K562 (cell line): ENCODE data around the gene USP48. TPM values are rescaled to one million over a fixed set of nuclear protein-coding genes. Genes with fewer than 3 reads are reported as not detected.

Source experiments
- ATAC-seq: fragments of 200-7000 bp; cut with Tn5 transposase; 3 replicates; pipeline ENCODE4 v1.9.1; 2020; ENCODE audit warnings: moderate library complexity
- BruUV-seq: library from RNA; stranded (reverse); fragments of 400-500 nt; replicated peaks from 2 replicates; lab custom pipeline; 2021; lab: Mats Ljungman, UMichigan
- CTCF ChIA-PET: fragments of 300-600 bp; formaldehyde crosslinking; extraction: SDS; loops from one replicate; lab custom pipeline; 2021; ENCODE audit warnings: low intra/inter-chr PET ratio; lab: Yijun Ruan, JAX
- POLR2A ChIA-PET: fragments of 300-600, 350-650 bp; sonication (Branson Sonifier 250); formaldehyde crosslinking; extraction: SDS; loops from one replicate; lab custom pipeline; 2021; ENCODE audit warnings: antibody characterized with exemption, inconsistent platforms; lab: Yijun Ruan, JAX
- DNase-seq, 4 experiments: peaks; one replicate each; pipeline versions ENCODE4 v3.0.0 to v3.0.0-alpha.2; 2011 to 2018; ENCODE audit warnings: low spot score in 3 of 4, mixed read lengths in 3 of 4; ENCODE audit errors: extremely low read depth in 1 of 4
- FAIRE-seq: peaks from 2 replicates; lab custom pipeline; 2011; peaks lifted over from hg19 to GRCh38; lab: Jason Lieb, UNC
- H2AFZ ChIP-seq: 2 replicates; pipeline ENCODE4 v1.6.0; 2011; ENCODE audit warnings: low read depth, low read length, control low read depth, inconsistent platforms
- H3K27ac ChIP-seq: fragments of 200-600 bp; 3 replicates; pipeline ENCODE4 v1.8.0; 2011; ENCODE audit warnings: low read depth, mild to moderate bottlenecking, control low read depth, inconsistent platforms, low read length, moderate library complexity, mixed read lengths; ENCODE audit errors: extremely low read depth
- H3K27me3 ChIP-seq, 2 experiments: fragments of 300-600 bp in 1 of 2; 2 replicates in 1 of 2; 3 replicates in 1 of 2; pipeline versions ENCODE4 v1.6.0 to v1.8.0; 2011; ENCODE audit warnings: inconsistent platforms in 2 of 2, low read length in 2 of 2, mild to moderate bottlenecking in 1 of 2, mixed read lengths in 1 of 2, moderate library complexity in 1 of 2; ENCODE audit not compliant: control insufficient read depth in 2 of 2, insufficient read depth in 2 of 2
- H3K36me3 ChIP-seq: fragments of 300-600 bp; 3 replicates; pipeline ENCODE4 v1.8.0; 2011; ENCODE audit warnings: mild to moderate bottlenecking, low read length, inconsistent platforms; ENCODE audit not compliant: control insufficient read depth, insufficient read depth
- H3K4me1 ChIP-seq, 2 experiments: fragments of 200-600 bp in 1 of 2; replicated peaks in 1 of 2; 2 replicates in 1 of 2; 3 replicates in 1 of 2; pipeline versions ENCODE4 v1.5.1 to v1.8.0; 2011; ENCODE audit warnings: inconsistent platforms in 2 of 2, low read length in 2 of 2, mild to moderate bottlenecking in 1 of 2, mixed read lengths in 1 of 2, moderate library complexity in 1 of 2; ENCODE audit not compliant: control insufficient read depth in 2 of 2, insufficient read depth in 2 of 2
- H3K4me2 ChIP-seq: 2 replicates; pipeline ENCODE4 v1.6.1; 2011; ENCODE audit warnings: low read length, control low read depth, inconsistent platforms, mixed read lengths; ENCODE audit not compliant: insufficient read depth
- H3K4me3 ChIP-seq: fragments of 200-600 bp; sonication (generic), shearing (Covaris generic); 2 replicates; pipeline ENCODE4 v1.5.1; 2016; ENCODE audit warnings: control low read depth, inconsistent platforms
- H3K79me2 ChIP-seq: fragments of 200-600 bp; 3 replicates; pipeline ENCODE4 v1.8.0; 2011; ENCODE audit warnings: low read length, inconsistent platforms; ENCODE audit not compliant: control insufficient read depth, insufficient read depth
- H3K9ac ChIP-seq, 2 experiments: 2 replicates each; pipeline versions ENCODE4 v1.6.0 to v1.6.1; 2011; ENCODE audit warnings: low read depth in 2 of 2, low read length in 2 of 2, control low read depth in 1 of 2, inconsistent platforms in 1 of 2, mild to moderate bottlenecking in 1 of 2, mixed read lengths in 1 of 2; ENCODE audit not compliant: insufficient read depth in 1 of 2
- H3K9me1 ChIP-seq: one replicate; pipeline ENCODE4 v1.6.0; 2011; ENCODE audit warnings: inconsistent platforms, mild to moderate bottlenecking, low read length, moderate library complexity; ENCODE audit not compliant: control insufficient read depth, insufficient read depth
- H3K9me3 ChIP-seq: replicated peaks from 2 replicates; pipeline ENCODE4 v1.5.1; 2011; ENCODE audit warnings: low read depth, low read length, inconsistent platforms; ENCODE audit not compliant: control insufficient read depth, insufficient read depth
- H4K20me1 ChIP-seq: replicated peaks from 2 replicates; pipeline ENCODE4 v1.6.1; 2011; ENCODE audit warnings: low read length, inconsistent platforms, mixed read lengths; ENCODE audit not compliant: control insufficient read depth, insufficient read depth
- CREB1 ChIP-seq, 2 experiments: sonication (generic) in 1 of 2; formaldehyde crosslinking in 1 of 2; IDR thresholded peaks; 2 replicates each; pipeline versions ENCODE4 v1.6.1 to v1.8.0; 2012 to 2022; ENCODE audit warnings: inconsistent platforms in 1 of 2, mild to moderate bottlenecking in 1 of 2, missing genetic modification reagents in 1 of 2, moderate library complexity in 1 of 2
- JUND ChIP-seq, 2 experiments: IDR thresholded peaks; 2 replicates in 1 of 2; 3 replicates in 1 of 2; pipeline ENCODE4 v1.6.1; 2011; ENCODE audit warnings: borderline replicate concordance in 2 of 2, low read depth in 2 of 2, low read length in 2 of 2, improper control_type of control experiment in 1 of 2, missing biosample characterization in 1 of 2, missing genetic modification characterization in 1 of 2, missing genetic modification reagents in 1 of 2
- POLR2H ChIP-seq: IDR thresholded peaks from 2 replicates; pipeline ENCODE4 v1.6.1; 2016; ENCODE audit warnings: missing genetic modification characterization, low read depth, mild to moderate bottlenecking, control low read depth, missing compliant biosample characterization, moderate library complexity
- SPI1 ChIP-seq: IDR thresholded peaks from 2 replicates; pipeline ENCODE4 v1.6.1; 2011; ENCODE audit warnings: low read depth, low read length, control low read depth, borderline replicate concordance
- WGBS: fragments of 100-300 bp; shearing (Covaris generic); methylation state at CpG from one replicate; pipeline ENCODE4 v1.1.6; 2016; ENCODE audit warnings: low coverage, mixed read lengths; ENCODE audit not compliant: insufficient coverage; ENCODE audit errors: missing lambda C conversion rate; 5-methylcytosine and 5-hydroxymethylcytosine counted together
- in situ Hi-C: fragments of 300-500 bp; cut with MboI; formaldehyde crosslinking; loops from 4 replicates; pipeline ENCODE4 v1.15.0; 2018; ENCODE audit warnings: inconsistent platforms, mixed read lengths
- intact Hi-C: fragments of 100-400 bp; cut with micrococcal nuclease; formaldehyde crosslinking; loops from 2 replicates; pipeline ENCODE4 v1.14.2; 2022
- polyA plus RNA-seq, 8 experiments: library from polyadenylated mRNA; depleted of rRNA in 4 of 8; stranded (reverse) in 5 of 8; unstranded in 3 of 8; fragments of >200 nt; fragmentation: Nextera tagmentation in 2 of 8; fragmentation: Illumina TruSeq in 1 of 8; extraction: Ambion mirVana in 2 of 8; extraction: Trizol in 1 of 8; gene quantifications; 2 replicates each; pipeline versions ENCODE4 v1.2.1 to v1.2.3, GENCODE V29; 2011 to 2014; ENCODE audit warnings: inconsistent platforms in 1 of 8, missing spikeins in 1 of 8
- total RNA-seq, 7 experiments: library from RNA; depleted of rRNA in 6 of 7; stranded (reverse); fragments of >200 nt in 6 of 7; fragmentation: Illumina TruSeq in 2 of 7; extraction: Trizol in 2 of 7; gene quantifications; 2 replicates each; pipeline versions ENCODE4 v1.2.1 to v1.2.3, GENCODE V29; 2011 to 2021; ENCODE audit warnings: low replicate concordance in 1 of 7
- TF ChIP-seq, protein P1 (sequence below): fragments of 450-650 bp; IDR thresholded peaks from 2 replicates; pipeline ENCODE4 v1.6.1; 2017; ENCODE audit warnings: antibody characterized with exemption, mild to moderate bottlenecking
- TF ChIP-seq, protein P2 (sequence below): fragments of 200-800 bp; sonication (Bioruptor generic); IDR thresholded peaks from 2 replicates; pipeline ENCODE4 v1.6.1; 2016; ENCODE audit warnings: missing genetic modification characterization, missing compliant biosample characterization
- TF ChIP-seq, protein P3 (sequence below): sonication (generic); formaldehyde crosslinking; IDR thresholded peaks from 2 replicates; pipeline ENCODE4 v1.8.1; 2023; ENCODE audit warnings: mild to moderate bottlenecking, missing genetic modification reagents, moderate library complexity

Gene USP48
- total and polyA plus RNA-seq, 9 of the 15 experiments (the other 6 are each of a cell fraction or from before 2014, with no cell fraction given) = 23.3 to 123 (median 106) TPM

DNA sequence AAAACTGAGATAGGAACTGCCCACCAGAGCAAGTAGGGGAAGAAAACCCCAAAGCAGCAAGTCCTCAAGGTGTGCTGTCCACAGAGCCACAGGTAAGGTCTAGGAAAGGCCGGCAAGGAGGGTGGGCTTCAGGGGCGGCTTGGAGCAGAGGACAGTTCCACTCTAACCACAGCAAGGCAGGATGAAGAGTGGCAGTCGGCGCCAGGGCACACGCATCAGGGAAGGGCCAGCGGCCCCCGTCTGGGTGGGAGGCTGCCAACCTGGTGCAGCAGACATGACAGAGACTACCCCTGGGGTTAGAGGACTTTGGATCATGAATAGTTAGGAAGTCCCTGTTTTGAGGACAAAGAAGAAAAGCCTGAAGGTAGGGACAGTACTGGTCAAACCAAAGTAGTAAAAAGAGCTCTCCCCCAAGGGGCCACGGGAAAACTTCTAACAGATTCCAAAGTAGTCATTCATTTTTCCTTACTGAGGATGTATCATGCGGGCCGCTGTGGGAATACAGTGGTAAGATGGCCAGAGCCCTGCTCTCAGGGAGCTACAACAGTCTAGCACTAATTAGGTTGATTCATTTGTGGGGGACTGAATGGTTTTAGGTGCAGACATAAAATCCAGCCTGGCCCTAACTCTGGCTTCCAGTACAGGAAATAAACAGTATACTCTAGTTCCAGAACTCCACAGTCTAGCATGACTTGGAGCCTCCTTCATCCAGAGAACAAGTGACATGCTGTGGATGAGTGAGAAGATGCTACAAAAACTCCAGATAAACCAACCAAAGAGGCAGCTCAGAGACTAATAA lies 110.3 kb downstream of the USP48 start:
- H3K79me2 ChIP-seq = peaks cover 12% of the 10 kb centered on the region
- H3K4me3 ChIP-seq = no peak overlapping the region
- H3K9me3 ChIP-seq = no peaks in the 10 kb centered on the region
- WGBS = 85% methylated on average over 9 of the region's 10 CpGs
- no peak overlapping the region for H3K4me2 ChIP-seq
- peak in 1 of 4 experiments; percentile 9 for DNase-seq
- ATAC-seq = no peak
- no peaks in the 10 kb centered on the region; the same call in 1 of the 2 replicates for H4K20me1 ChIP-seq
- intact Hi-C loops (loop anchor here (2.0 to 5.0 kb wide), 2 partner anchors 14 to 110 kb away; partner anchors contain the start of gene USP48), in situ Hi-C loops (loop anchor here (25.0 kb wide), 1 partner anchor 160 kb away; the partner anchor contains the start of gene ALPL)
- no peaks in the 10 kb centered on the region for H3K9me1 ChIP-seq
- no peak for FAIRE-seq
- no TSS peak for BruUV-seq
- peaks cover 54 to 65% of the 10 kb centered on the region in 2 experiments for H3K4me1 ChIP-seq
- peaks cover 14% of the 10 kb centered on the region; the same call in 2 of the 3 replicates for H3K36me3 ChIP-seq
- H2AFZ ChIP-seq = 0 out of 2 replicates have a peak overlapping the region, but pooled peaks have one; percentile 5
- H3K27me3 ChIP-seq = no peaks in the 10 kb centered on the region
- CTCF ChIA-PET = no interaction called here
- POLR2A ChIA-PET = interaction anchor here (0.6 to 2.9 kb wide), 9 partner anchors 8 to 529 kb away, joined by 3 to 13 read pairs (median 4); no protein-coding TSS in a partner anchor
- peak overlapping the region; percentile 19 to 73; a peak in 3 of 4 replicates for H3K9ac ChIP-seq
- H3K27ac ChIP-seq = peak overlapping the region; percentile 44; the same call in 2 of the 3 replicates
- no peak for TF ChIP-seq POLR2H
- no peak for TF ChIP-seq JUND (IDR thresholded peaks at IDR 0.05; ENCODE audit: borderline replicate concordance, low read depth, low read length)
- TF ChIP-seq JUND (tag; IDR thresholded peaks at IDR 0.05; ENCODE audit: borderline replicate concordance, low read depth, low read length) = 0 out of 3 replicates have a peak, but pooled peaks have one; percentile 4
- TF ChIP-seq, protein P1, sequence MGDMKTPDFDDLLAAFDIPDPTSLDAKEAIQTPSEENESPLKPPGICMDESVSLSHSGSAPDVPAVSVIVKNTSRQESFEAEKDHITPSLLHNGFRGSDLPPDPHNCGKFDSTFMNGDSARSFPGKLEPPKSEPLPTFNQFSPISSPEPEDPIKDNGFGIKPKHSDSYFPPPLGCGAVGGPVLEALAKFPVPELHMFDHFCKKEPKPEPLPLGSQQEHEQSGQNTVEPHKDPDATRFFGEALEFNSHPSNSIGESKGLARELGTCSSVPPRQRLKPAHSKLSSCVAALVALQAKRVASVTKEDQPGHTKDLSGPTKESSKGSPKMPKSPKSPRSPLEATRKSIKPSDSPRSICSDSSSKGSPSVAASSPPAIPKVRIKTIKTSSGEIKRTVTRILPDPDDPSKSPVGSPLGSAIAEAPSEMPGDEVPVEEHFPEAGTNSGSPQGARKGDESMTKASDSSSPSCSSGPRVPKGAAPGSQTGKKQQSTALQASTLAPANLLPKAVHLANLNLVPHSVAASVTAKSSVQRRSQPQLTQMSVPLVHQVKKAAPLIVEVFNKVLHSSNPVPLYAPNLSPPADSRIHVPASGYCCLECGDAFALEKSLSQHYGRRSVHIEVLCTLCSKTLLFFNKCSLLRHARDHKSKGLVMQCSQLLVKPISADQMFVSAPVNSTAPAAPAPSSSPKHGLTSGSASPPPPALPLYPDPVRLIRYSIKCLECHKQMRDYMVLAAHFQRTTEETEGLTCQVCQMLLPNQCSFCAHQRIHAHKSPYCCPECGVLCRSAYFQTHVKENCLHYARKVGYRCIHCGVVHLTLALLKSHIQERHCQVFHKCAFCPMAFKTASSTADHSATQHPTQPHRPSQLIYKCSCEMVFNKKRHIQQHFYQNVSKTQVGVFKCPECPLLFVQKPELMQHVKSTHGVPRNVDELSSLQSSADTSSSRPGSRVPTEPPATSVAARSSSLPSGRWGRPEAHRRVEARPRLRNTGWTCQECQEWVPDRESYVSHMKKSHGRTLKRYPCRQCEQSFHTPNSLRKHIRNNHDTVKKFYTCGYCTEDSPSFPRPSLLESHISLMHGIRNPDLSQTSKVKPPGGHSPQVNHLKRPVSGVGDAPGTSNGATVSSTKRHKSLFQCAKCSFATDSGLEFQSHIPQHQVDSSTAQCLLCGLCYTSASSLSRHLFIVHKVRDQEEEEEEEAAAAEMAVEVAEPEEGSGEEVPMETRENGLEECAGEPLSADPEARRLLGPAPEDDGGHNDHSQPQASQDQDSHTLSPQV = 0 out of 2 replicates have a peak, but pooled peaks have one; percentile 51
- TF ChIP-seq CREB1 (IDR thresholded peaks at IDR 0.05) = no peak
- TF ChIP-seq CREB1 (CRISPR knock-in tag; IDR thresholded peaks at IDR 0.05) = no peak
- no peak for TF ChIP-seq SPI1
- TF ChIP-seq, protein P2, sequence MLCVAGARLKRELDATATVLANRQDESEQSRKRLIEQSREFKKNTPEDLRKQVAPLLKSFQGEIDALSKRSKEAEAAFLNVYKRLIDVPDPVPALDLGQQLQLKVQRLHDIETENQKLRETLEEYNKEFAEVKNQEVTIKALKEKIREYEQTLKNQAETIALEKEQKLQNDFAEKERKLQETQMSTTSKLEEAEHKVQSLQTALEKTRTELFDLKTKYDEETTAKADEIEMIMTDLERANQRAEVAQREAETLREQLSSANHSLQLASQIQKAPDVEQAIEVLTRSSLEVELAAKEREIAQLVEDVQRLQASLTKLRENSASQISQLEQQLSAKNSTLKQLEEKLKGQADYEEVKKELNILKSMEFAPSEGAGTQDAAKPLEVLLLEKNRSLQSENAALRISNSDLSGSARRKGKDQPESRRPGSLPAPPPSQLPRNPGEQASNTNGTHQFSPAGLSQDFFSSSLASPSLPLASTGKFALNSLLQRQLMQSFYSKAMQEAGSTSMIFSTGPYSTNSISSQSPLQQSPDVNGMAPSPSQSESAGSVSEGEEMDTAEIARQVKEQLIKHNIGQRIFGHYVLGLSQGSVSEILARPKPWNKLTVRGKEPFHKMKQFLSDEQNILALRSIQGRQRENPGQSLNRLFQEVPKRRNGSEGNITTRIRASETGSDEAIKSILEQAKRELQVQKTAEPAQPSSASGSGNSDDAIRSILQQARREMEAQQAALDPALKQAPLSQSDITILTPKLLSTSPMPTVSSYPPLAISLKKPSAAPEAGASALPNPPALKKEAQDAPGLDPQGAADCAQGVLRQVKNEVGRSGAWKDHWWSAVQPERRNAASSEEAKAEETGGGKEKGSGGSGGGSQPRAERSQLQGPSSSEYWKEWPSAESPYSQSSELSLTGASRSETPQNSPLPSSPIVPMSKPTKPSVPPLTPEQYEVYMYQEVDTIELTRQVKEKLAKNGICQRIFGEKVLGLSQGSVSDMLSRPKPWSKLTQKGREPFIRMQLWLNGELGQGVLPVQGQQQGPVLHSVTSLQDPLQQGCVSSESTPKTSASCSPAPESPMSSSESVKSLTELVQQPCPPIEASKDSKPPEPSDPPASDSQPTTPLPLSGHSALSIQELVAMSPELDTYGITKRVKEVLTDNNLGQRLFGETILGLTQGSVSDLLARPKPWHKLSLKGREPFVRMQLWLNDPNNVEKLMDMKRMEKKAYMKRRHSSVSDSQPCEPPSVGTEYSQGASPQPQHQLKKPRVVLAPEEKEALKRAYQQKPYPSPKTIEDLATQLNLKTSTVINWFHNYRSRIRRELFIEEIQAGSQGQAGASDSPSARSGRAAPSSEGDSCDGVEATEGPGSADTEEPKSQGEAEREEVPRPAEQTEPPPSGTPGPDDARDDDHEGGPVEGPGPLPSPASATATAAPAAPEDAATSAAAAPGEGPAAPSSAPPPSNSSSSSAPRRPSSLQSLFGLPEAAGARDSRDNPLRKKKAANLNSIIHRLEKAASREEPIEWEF (CRISPR knock-in tag) = 0 out of 2 replicates have a peak, but pooled peaks have one; percentile 36
- TF ChIP-seq, protein P3, sequence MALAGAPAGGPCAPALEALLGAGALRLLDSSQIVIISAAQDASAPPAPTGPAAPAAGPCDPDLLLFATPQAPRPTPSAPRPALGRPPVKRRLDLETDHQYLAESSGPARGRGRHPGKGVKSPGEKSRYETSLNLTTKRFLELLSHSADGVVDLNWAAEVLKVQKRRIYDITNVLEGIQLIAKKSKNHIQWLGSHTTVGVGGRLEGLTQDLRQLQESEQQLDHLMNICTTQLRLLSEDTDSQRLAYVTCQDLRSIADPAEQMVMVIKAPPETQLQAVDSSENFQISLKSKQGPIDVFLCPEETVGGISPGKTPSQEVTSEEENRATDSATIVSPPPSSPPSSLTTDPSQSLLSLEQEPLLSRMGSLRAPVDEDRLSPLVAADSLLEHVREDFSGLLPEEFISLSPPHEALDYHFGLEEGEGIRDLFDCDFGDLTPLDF (CRISPR knock-in tag) = 0 out of 2 replicates have a peak, but pooled peaks have one; percentile 3
